HepG2 (cell line): ENCODE data around the gene MRFAP1L1. TPM values are rescaled to one million over a fixed set of nuclear protein-coding genes. Genes with fewer than 3 reads are reported as not detected.

ENCODE experiments used
- AKAP8 ChIP-seq: sonication (generic); formaldehyde crosslinking; IDR thresholded peaks from 2 replicates; pipeline ENCODE4 v1.5.1; 2020; ENCODE audit warnings: mild to moderate bottlenecking, missing genetic modification reagents
- ARNTL ChIP-seq: sonication (generic); formaldehyde crosslinking; IDR thresholded peaks from 2 replicates; pipeline ENCODE4 v1.4.0; 2020; ENCODE audit warnings: mild to moderate bottlenecking, missing genetic modification reagents
- EP300 ChIP-seq, 3 experiments: sonication (generic) in 1 of 3; formaldehyde crosslinking in 1 of 3; IDR thresholded peaks; 2 replicates each; pipeline versions ENCODE4 v1.5.1 to v1.6.1; 2011 to 2020; ENCODE audit warnings: low read depth in 2 of 3, low read length in 2 of 3, borderline replicate concordance in 1 of 3, improper control_type of control experiment in 1 of 3, mild to moderate bottlenecking in 1 of 3, missing genetic modification reagents in 1 of 3, moderate library complexity in 1 of 3
- HMG20A ChIP-seq: IDR thresholded peaks from 2 replicates; pipeline ENCODE4 v1.6.1; 2016; ENCODE audit warnings: borderline replicate concordance
- HNRNPL ChIP-seq: fragments of 200-400 bp; formaldehyde crosslinking; IDR thresholded peaks from 2 replicates; pipeline ENCODE4 v1.6.1; 2017; ENCODE audit warnings: mild to moderate bottlenecking, low read depth, low read length
- HOXA3 ChIP-seq: sonication (generic); formaldehyde crosslinking; IDR thresholded peaks from 2 replicates; pipeline ENCODE4 v1.5.0; 2020; ENCODE audit warnings: missing genetic modification reagents
- POLR2G ChIP-seq: fragments of 200-400 bp; formaldehyde crosslinking; IDR thresholded peaks from 2 replicates; pipeline ENCODE4 v1.6.1; 2018; ENCODE audit warnings: mild to moderate bottlenecking, low read depth, low read length, moderate library complexity
- RBM39 ChIP-seq: fragments of 200-400 bp; formaldehyde crosslinking; IDR thresholded peaks from one replicate; pipeline ENCODE4 v1.6.1; 2018; ENCODE audit warnings: antibody characterized with exemption, mild to moderate bottlenecking, low read depth, low read length; ENCODE audit not compliant: poor library complexity, severe bottlenecking
- RFXAP ChIP-seq: sonication (generic); formaldehyde crosslinking; IDR thresholded peaks from 2 replicates; pipeline ENCODE4 v1.4.0; 2020; ENCODE audit warnings: missing genetic modification reagents, borderline replicate concordance
- RXRB ChIP-seq: IDR thresholded peaks from 2 replicates; pipeline ENCODE4 v1.6.1; 2016; ENCODE audit warnings: borderline replicate concordance, missing genetic modification reagents, missing compliant biosample characterization
- YEATS4 ChIP-seq: sonication (generic); formaldehyde crosslinking; IDR thresholded peaks from 2 replicates; pipeline ENCODE4 v1.4.0; 2020; ENCODE audit warnings: missing genetic modification reagents, borderline replicate concordance
- ZIK1 ChIP-seq: sonication (generic); formaldehyde crosslinking; IDR thresholded peaks from 2 replicates; pipeline ENCODE4 v1.5.0; 2020; ENCODE audit warnings: mild to moderate bottlenecking, low read depth, missing genetic modification reagents, borderline replicate concordance
- ZNF264 ChIP-seq: sonication (generic); formaldehyde crosslinking; IDR thresholded peaks from 2 replicates; pipeline ENCODE4 v1.4.0; 2020; ENCODE audit warnings: missing genetic modification reagents
- ZNF317 ChIP-seq: sonication (generic); formaldehyde crosslinking; IDR thresholded peaks from 2 replicates; pipeline ENCODE4 v1.5.0; 2020; ENCODE audit warnings: mild to moderate bottlenecking, missing genetic modification reagents
- ZNF431 ChIP-seq: sonication (generic); formaldehyde crosslinking; IDR thresholded peaks from 2 replicates; pipeline ENCODE4 v1.9.0; 2022; ENCODE audit warnings: missing genetic modification reagents, low read depth, mild to moderate bottlenecking, borderline replicate concordance
- ZNF567 ChIP-seq: sonication (generic); formaldehyde crosslinking; IDR thresholded peaks from 2 replicates; pipeline ENCODE4 v1.8.1; 2023; ENCODE audit warnings: mild to moderate bottlenecking, missing genetic modification reagents, borderline replicate concordance
- ZNF672 ChIP-seq: sonication (generic); formaldehyde crosslinking; IDR thresholded peaks from 2 replicates; pipeline ENCODE4 v1.8.1; 2022; ENCODE audit warnings: missing genetic modification reagents
- ZNF710 ChIP-seq: sonication (generic); formaldehyde crosslinking; IDR thresholded peaks from 2 replicates; pipeline ENCODE4 v1.5.0; 2020; ENCODE audit warnings: mild to moderate bottlenecking, missing genetic modification reagents, borderline replicate concordance
- ZNF792 ChIP-seq: IDR thresholded peaks from 2 replicates; pipeline ENCODE4 v1.6.1; 2016
- ZNF878 ChIP-seq: sonication (generic); formaldehyde crosslinking; IDR thresholded peaks from 2 replicates; pipeline ENCODE4 v1.8.1; 2023; ENCODE audit warnings: mild to moderate bottlenecking, missing genetic modification reagents, moderate library complexity
- ZSCAN31 ChIP-seq: sonication (generic); formaldehyde crosslinking; IDR thresholded peaks from 2 replicates; pipeline ENCODE4 v1.5.0; 2020; ENCODE audit warnings: low read depth, mild to moderate bottlenecking, missing genetic modification reagents
- polyA plus RNA-seq, 8 experiments: library from polyadenylated mRNA; depleted of rRNA in 3 of 8; stranded (reverse) in 7 of 8; unstranded in 1 of 8; fragments of >200 nt; fragmentation: Illumina TruSeq in 4 of 8; extraction: Trizol in 4 of 8; gene quantifications; 2 replicates each; pipeline versions ENCODE4 v1.2.1 to v1.2.3, GENCODE V29; 2011 to 2016; ENCODE audit warnings: low read depth in 4 of 8, missing spikeins in 1 of 8, mixed read lengths in 1 of 8; ENCODE audit not compliant: insufficient read depth in 1 of 8
- total RNA-seq, 5 experiments: library from RNA; depleted of rRNA; stranded (reverse); fragments of >200 nt; fragmentation: Illumina TruSeq; extraction: Trizol; gene quantifications; 2 replicates each; pipeline ENCODE4 v1.2.3, GENCODE V29; 2016; ENCODE audit warnings: low read depth in 1 of 5
- TF ChIP-seq, protein P1 (sequence below): fragments of 450-650 bp; IDR thresholded peaks from 2 replicates; pipeline ENCODE4 v1.6.1; 2017; ENCODE audit warnings: mild to moderate bottlenecking
- TF ChIP-seq, protein P2 (sequence below): sonication (generic); formaldehyde crosslinking; IDR thresholded peaks from 2 replicates; pipeline ENCODE4 v1.8.0; 2022; ENCODE audit warnings: mild to moderate bottlenecking, missing genetic modification reagents, borderline replicate concordance

Gene MRFAP1L1
- total and polyA plus RNA-seq, 2 of the 13 experiments (the other 11 are each of a cell fraction or from before 2014, with no cell fraction given), result 44.8 to 76.6 TPM

- TF ChIP-seq AKAP8 (CRISPR knock-in tag) (peak; percentile 92), YEATS4 (peak; percentile 73), RFXAP (CRISPR knock-in tag) (peak; percentile 83), HOXA3 (peak; percentile 91), ZSCAN31 (CRISPR knock-in tag) (peak; percentile 68; the same call in 1 of the 2 replicates), ZNF567 (CRISPR knock-in tag) (peak; percentile 25; the same call in 1 of the 2 replicates), RBM39 (peak; percentile 21), POLR2G (peak; percentile 85), ZNF792 (CRISPR knock-in tag) (peak; percentile 95), RXRB (CRISPR knock-in tag) (peak; percentile 90), ZNF431 (0 out of 2 replicates have a peak, but pooled peaks have one; percentile 67), HMG20A (CRISPR knock-in tag) (peak; percentile 66; the same call in 1 of the 2 replicates), ZNF264 (CRISPR knock-in tag) (peak; percentile 89; the same call in 1 of the 2 replicates), ZNF672 (CRISPR knock-in tag) (no peak), ZIK1 (CRISPR knock-in tag) (0 out of 2 replicates have a peak, but pooled peaks have one; percentile 80), ZNF317 (CRISPR knock-in tag) (peak; percentile 67; the same call in 1 of the 2 replicates), ZNF878 (CRISPR knock-in tag) (peak; percentile 86), ARNTL (CRISPR knock-in tag) (peak; percentile 90), EP300 (IDR thresholded peaks at IDR 0.05; ENCODE audit: low read depth in 2 of 2, low read length in 2 of 2) (peak; percentile 32 to 61; a peak in 2 of 4 replicates), EP300 (CRISPR knock-in tag; IDR thresholded peaks at IDR 0.05; ENCODE audit: borderline replicate concordance) (peak; percentile 66), ZNF710 (CRISPR knock-in tag) (peak; percentile 75; the same call in 1 of the 2 replicates), HNRNPL (peak; percentile 97)
- TF ChIP-seq, protein P1, sequence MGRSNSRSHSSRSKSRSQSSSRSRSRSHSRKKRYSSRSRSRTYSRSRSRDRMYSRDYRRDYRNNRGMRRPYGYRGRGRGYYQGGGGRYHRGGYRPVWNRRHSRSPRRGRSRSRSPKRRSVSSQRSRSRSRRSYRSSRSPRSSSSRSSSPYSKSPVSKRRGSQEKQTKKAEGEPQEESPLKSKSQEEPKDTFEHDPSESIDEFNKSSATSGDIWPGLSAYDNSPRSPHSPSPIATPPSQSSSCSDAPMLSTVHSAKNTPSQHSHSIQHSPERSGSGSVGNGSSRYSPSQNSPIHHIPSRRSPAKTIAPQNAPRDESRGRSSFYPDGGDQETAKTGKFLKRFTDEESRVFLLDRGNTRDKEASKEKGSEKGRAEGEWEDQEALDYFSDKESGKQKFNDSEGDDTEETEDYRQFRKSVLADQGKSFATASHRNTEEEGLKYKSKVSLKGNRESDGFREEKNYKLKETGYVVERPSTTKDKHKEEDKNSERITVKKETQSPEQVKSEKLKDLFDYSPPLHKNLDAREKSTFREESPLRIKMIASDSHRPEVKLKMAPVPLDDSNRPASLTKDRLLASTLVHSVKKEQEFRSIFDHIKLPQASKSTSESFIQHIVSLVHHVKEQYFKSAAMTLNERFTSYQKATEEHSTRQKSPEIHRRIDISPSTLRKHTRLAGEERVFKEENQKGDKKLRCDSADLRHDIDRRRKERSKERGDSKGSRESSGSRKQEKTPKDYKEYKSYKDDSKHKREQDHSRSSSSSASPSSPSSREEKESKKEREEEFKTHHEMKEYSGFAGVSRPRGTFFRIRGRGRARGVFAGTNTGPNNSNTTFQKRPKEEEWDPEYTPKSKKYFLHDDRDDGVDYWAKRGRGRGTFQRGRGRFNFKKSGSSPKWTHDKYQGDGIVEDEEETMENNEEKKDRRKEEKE, result no peak
- TF ChIP-seq, protein P2, sequence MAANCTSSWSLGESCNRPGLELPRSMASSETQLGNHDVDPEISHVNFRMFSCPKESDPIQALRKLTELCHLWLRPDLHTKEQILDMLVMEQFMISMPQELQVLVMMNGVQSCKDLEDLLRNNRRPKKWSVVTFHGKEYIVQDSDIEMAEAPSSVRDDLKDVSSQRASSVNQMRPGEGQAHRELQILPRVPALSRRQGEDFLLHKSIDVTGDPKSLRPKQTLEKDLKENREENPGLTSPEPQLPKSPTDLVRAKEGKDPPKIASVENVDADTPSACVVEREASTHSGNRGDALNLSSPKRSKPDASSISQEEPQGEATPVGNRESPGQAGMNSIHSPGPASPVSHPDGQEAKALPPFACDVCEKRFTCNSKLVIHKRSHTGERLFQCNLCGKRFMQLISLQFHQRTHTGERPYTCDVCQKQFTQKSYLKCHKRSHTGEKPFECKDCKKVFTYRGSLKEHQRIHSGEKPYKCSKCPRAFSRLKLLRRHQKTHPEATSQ (CRISPR knock-in tag), result no peak
Measured at GRCh38 chr4:6749340-6750171, 39.9 kb upstream of the MRFAP1L1 start (continued).
